GM18868 (cell line): Measurements from ENCODE around the gene DOCK2.

ENCODE experiments used
- ATAC-seq: cut with Tn5 transposase; IDR thresholded peaks from one replicate; pipeline ENCODE4 v1.9.1; 2021; ENCODE audit warnings: mild to moderate bottlenecking, moderate library complexity; ENCODE audit not compliant: unreplicated experiment

DOCK2 gene

DNA sequence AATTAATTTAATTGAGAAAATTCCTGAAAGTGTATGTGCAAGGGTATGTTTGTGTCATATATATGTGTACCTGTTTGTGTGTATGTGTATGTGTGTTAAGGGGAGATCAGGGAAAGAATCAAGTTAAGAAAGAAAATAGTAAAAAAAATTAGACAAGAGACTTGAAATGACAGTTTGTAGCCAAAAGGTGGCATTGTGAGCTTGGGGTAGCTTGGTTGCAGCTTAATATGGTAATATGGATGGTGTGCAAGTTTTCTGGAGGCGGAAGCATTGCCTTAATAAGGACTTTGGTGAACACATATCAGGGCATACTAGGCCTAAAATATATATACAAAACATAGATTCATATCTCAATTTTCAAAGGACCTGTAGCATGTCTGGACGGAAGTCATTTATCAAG lies 213.3 kb downstream of the DOCK2 start:
- ATAC-seq = no peak

DNA sequence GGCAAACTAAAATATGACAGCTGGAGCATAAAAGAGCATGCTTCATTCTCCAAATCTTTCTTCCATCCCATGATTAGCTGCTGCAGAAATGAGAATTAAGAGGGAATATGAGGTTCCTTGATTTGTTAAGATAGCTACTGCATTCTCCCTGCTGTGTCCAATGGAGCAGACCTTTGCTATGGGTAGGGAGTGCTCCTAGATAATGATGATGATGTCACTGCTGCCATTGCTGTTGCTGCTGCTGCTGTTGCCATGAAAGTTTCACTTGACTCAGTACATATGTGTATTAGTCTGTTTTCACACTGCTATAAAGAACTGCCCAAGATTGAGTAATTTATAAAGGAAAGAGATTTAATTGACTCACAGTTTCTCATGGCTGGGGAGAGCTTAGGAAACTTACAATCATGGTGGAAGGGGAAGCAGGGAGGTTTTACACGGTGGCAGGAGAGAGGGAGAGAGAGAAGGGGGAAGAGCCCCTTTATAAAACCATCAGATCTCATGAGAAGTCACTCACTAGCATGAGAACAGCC lies 214.3 kb downstream of the DOCK2 start:
- ATAC-seq = no peak

DNA sequence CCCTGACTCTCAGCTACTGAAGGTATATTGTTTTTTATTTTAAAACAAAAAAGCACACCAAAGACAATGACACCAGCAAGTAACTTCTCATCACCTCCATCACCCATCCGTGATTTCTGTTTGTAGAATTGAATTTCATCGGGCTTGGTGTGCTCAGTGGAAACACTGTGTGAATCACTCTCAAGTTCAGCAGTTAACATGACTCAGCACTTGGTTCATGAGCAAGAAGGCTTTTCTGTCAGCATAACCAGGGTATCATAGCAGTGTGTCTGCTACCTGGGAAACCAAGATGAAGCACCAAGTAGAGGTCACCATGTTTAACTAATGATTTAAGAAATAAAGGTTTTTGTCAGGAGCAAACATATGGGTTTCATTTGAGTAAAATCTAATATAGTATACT lies 219.5 kb downstream of the DOCK2 start:
- no peak for ATAC-seq

DNA sequence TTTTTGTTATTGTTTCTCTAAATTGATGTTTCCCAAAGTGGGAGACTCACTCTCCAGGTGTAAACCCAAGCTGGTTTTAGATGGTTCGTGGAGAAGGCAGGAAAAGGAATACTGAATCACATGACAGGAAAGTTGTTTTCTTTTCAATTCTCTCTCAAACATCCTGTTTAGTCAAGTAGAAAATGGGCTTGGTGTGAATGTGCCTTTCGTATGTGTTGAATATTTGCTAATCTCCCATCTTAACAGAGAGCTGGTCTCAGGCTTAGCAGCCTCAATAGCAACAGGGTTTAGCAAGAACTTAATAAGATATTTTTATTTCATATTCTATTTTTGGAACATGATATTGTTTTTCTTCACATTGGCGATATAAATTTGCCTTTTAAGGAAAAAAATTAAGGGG lies 223.5 kb downstream of the DOCK2 start:
- ATAC-seq = peak; percentile 62

DNA sequence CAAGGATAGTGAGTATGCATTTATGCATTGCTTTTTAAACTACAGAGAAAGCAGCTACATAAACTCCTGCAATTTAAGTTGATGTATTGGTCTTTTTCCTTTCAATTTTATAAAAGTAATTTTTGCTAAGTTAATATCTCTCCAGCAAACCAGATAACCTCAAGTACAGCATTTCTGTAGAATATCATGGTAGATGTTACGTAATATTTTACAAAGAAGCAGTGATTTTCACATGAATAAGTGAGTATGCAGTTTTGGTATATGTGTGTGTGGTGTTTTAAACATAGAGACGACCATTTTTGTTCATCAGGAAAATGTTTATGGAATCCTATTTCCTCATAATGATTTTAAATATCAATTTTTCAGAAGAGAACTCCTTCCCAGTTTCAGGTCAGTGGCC lies 224.4 kb downstream of the DOCK2 start:
- no peak for ATAC-seq

DNA sequence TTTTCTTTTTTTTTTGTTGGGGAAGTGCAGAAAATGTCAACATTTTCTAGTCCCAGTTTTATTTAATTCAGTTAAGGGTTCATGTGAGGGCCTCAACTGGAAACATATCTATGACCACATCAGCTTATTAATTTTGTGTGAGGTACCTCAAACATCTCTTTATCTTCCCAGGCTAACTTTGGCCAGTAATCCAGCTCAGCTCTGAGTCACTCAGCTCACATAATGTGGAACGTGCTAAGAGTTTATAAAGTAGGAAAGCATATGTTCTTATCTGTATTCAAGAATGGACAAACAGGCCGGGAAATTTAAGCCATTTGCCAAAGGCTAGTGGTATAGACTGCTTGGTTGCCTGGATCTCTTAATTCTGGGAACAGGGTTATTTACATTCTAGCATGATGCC lies 224.9 kb downstream of the DOCK2 start:
- no peak for ATAC-seq

DNA sequence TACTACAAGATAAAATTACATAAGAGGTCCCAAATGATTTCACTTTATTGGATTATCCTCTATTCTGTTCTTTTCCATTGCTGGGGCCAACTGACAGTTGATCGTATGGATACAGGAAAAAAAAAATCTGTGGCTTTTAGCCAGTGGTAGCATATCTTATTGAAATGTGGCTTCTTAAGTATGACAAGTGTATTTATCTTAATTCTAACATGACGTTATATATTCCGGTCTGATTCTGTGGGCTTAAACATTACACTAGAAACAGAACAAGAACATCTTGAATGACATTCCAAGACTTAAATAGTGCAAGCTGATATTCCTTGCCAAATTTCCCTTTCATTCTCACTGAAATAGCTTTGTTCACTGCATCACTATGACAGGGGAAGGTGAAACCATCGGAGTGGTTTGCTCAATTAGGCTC lies 225.3 kb downstream of the DOCK2 start:
- ATAC-seq = no peak

DNA sequence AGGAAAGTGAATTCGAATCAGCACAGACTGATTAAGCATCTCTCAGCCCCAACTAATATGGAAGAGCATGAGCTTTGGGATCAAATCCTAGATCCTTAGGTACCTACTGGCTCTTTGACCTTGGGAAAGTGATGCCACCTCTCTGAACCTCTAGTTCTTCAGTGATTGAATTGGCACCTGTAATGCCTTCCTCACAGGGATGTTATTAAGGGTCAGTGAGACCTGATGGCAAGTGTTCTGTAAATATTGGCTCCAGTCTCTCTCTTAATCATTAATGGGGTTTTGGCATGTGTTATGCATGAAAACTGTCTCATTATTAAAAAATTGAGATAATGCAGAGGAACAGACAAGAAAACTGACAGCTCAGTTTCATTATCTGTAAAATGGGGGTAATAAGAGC lies 227.4 kb downstream of the DOCK2 start:
- no peak for ATAC-seq

DNA sequence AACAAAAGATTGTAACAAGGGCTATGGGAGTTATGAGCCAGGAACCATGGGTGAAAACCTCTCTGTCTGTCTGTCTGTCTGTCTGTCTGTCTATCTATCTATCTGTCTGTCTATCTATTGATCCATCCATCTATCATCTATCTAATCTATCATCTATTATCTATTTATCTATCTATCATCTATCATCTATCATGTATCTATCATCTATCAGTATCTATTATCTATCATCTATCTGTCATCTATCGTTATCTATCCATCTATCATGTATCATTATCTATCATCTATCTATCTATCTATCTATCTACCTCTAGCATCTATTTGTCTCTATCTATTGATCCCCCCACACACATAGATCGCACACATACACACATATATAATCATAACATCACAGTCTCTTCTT lies 230.3 kb downstream of the DOCK2 start:
- ATAC-seq = no peak

DNA sequence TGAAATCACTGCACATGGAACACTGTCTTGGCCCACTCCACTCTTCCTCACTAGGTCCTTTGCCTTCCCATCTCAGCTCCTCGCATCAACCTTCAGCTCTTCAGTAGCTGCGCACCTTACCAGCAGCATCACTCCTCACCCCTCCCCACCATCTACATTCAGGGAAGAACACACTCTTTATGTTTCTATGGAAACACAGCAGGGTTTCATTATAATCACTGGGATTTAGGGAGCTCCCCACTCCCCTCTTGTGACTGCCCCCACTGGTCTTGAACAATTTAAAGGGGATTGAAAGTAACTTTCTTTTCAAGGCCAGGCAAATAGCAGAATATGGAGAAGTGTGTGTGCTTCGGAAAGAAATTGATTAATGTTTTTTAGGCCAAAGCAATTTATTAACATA lies 232.0 kb downstream of the DOCK2 start:
- ATAC-seq = no peak

DNA sequence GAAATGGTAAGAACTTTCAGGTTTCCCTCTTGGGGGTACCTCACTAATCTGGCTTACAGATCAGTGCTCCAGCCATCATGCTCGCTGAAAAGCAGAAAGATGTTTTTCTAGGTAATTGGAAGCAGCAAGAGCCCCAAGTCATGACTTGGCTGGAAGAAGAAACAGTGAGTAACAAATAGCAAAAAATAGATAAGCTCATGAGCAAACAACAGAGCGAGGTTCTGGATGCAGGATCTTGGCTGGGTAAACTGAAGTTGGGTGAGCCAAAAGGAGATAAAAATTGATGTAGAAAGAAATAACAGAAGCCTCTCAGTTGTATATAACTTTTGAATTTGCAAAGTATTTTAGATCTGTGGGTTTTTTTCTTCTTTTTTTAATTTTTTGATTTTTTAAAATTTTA lies 233.1 kb downstream of the DOCK2 start:
- ATAC-seq = no peak

DNA sequence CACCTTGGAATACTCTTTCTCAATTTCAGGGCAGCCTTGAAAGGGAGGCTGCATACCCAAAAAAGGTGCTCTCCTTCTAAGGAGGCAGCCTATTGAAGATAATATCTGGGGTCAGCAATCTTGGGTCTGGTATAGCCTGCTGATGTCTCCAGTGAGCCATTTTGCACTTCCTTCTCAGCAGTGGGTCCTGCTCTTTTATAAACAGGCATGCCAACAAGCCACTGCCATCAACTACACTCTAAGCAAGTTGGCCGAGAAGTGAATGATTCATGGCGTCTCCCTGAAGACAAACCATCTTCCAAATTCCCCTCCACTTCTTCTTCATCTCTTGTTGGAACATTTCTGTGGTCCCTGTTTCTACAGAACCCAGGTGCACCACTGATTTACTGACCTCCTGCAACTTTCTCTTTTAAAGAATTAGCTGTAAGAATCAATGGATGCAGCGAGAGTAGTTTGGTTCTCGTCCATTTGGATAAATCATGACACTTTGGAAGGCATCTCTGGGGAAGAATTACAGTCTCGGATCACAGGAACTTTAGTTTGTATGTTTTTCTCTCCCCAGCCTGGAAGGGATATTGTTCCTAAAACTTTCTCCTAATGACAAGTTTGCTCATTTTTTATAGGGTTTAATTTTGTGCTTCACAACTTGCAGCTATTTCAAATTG lies 234.9 kb downstream of the DOCK2 start:
- no peak for ATAC-seq

DNA sequence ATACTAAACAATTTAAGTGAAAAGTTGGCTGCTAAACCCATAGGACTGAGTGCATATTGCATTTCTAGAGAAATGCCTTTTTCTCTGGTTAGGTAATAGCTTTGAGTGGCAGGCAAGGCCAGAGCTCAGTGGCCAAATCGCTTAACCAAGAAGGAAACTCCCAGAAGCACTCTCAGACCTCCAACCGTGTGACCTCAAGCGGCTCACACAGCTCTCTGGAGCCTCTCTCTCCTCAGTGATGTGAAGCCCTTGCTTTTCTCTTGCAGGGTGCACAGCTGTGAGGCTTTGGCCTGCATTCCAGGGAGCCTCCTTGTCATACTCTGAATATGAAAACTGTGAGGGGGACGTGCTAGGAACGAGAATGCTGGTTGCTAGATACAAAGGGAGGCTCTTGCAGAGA lies 236.6 kb downstream of the DOCK2 start:
- ATAC-seq = peak; percentile 64

DNA sequence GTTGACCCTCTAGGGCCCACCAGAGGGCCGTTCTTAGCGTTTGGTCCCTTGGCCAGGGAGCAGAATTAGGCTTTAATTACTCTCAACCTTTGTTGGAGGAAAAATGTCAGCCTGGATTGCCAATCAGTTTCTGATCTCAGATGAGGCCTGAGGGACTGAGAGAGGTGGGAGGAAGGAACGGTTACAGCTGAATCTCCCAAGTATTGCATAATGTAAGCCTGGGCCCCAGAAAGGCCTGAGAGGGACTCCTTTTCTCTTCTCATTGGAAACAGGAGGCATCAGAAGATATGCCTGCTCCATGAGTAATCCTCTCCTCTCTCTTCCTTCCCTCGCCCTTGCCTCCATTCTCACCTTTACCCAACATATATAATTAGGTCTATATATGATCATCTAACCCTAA lies 237.5 kb downstream of the DOCK2 start:
- ATAC-seq = no peak

DNA sequence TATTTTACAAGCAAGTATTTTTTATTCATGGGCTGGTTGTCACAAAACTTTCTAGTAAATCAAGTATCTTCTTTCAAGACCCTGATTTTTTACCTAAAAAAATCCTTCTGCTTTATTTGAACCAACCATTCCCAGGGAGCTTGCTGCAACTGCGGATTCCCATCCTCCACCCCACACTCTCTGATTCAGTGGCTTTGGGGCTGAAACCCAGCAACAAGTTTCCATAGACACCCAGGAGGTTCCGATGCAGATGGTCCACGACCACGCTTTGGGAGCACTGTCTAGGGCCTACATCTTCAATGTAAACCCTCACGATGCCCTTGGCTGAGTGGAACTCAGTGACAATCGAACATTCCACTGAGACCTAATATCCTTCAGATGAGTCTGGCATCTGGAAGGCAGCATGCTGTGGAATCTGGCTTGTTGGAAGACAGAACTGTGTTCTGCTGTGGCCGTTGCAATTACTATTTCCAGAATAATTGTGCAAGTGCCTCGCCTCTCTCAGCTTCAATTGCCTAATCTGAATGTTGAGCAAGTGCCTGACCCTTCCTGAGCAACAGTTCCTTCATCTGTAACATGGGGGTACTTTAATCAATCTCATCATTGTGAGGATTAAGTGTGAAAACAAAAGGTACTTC lies 238.1 kb downstream of the DOCK2 start:
- ATAC-seq = no peak

DNA sequence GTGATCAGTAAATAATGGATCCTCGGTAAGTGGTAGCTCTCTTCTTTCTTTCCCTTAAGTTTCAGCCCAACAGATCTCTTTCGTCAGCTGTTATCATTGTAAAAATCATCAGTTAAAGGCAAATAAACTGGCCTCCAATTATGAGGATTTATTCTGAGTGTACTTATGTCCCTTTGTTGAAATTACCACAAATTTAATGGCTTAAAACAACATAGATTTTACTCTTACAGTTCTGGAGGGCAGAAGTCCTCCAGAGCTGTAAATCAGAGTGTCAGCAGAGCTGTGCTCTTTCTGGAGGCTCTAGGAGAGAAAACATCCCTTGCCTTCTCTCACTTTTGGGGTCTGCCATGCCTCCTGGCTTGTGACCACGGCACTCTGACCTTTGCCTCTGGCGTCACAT lies 238.7 kb downstream of the DOCK2 start:
- ATAC-seq = no peak

DNA sequence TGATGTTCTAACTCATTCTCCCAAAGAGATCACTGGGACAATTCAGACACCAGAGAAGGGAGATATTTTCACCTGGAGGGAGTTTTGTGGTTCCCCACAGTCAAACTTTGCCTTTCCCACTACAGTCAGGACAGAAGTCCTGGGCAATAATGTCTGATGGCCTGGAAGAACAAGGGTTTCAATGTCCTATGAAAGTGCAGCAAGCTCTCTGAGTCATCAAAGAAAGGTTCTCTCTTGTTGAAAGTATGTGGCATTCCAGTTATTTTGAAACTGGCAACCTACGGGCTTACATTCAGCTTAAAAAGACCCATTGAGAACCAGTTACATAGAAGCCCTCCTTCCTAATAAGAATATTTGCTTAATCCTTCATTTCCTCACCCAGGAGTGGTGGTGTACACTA lies 239.3 kb downstream of the DOCK2 start:
- no peak for ATAC-seq

DNA sequence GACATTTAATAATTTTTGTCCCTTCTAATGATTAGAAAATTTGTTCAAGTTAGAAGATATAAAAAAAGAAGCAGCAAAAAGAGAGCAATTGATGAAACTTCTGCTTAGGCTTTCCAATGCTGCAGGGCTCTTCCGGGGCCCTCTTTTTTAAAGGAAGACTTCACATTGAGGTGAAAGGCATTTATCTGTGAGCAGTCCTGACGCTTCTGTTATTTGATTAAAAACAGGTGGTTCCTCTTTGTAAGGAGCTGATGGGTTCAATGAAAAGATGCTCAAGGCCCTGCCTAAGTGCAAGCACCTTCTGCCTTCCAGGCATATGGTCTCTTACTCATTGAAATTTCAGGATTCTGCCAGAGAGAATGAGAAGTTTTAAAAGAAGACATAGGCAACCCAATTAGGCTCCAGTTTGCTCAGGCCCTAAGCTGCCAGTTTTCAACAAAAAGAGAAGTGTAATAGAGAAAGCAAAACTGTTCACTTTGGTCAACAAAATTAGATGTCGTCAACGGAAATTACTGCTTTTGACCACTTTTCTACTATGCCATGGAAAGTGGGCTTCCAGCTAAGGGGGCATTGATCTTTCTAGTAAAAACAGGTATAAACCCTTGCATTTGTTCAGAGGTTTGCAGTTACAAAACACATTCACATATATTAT lies 243.1 kb downstream of the DOCK2 start:
- peak; percentile 66 for ATAC-seq

DNA sequence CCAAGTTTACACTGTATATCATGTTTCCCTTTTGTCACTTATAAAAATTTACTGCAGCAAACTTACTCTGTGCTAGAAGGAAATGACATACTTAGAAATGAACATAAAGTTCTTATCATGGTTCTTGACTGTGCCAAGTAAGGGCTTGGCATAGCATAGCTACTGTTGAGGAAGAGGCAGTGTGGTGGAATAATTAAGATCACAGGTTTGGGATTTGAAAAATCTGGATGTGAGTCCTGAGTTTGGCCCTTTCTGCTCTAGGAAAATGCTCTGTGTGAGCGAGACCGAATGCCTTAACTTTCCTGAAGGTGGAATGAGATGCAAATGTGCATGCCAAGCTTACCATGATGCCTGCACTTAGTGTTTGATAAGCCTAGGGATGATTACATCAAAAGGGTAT lies 243.7 kb downstream of the DOCK2 start:
- ATAC-seq = no peak

DNA sequence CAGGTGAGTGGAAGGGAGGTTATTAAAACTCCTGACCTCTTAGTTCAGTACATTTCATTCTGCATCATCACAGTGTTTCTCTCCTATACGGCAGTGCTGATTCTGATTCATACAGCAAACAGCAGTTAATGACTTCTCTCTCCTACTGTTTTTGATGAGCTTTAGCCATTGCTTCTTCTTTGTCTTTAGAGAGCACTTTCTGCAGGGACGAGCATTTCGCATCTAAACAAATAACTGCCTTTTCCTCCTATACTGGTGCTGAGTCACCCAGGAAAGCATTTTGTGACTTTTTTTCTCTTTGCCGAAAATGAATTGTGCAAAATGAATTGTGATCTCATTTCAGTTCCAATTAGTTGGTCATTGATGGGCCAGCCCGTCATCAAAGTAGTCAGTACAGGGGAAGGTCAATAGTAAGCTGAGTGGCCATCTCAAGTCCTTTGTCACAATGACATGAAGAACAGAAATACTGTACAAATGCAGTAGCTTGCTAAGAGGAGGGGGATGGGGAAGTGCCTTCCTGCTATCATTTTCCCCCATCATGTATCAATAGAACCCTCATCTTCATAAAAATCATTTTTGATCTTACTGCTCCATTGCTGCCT lies 244.7 kb downstream of the DOCK2 start:
- ATAC-seq = no peak

DNA sequence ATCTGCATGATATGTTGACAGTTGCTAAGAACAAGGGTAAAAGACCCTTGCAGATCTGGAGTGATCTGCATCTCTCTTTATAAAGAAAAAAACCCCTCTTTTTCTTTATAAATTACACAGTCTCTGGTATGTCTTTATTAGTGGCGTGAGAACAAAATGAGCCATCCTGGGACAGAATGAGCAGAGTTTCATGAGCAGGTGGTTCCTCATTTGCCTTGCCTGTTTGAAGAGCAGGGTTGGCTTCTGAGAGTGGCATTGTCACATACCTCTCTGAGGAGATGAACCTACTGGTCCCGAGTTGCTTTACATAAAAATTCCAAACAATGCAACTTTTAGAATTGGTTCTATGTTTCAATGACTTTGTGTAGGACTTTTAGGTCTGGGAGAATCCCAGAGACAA lies 249.0 kb downstream of the DOCK2 start:
- ATAC-seq = peak; percentile 91

DNA sequence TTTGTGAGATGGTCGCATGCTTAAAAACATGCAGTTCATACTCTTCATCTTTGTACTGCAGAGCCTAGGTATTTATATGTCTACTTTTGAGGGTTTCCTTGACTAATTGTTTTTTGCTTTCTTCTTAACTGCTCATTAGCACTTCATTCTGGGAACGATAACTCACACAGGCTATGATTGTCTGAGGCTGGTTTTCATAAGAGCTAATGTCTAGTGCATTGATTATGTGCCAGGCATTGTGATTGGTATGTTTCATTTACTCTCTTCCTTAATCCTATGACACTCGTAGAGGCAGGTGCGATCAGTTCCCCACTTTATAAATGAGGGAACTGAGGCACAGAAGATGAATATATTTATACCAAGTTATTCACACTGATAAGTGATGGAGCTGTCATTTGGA lies 249.6 kb downstream of the DOCK2 start:
- ATAC-seq = no peak
